WERI-Rb-1 (cell line): ENCODE data around the gene RNF114.

Experiments used
- DNase-seq: peaks from one replicate; pipeline ENCODE4 v3.0.0-alpha.2; 2020
- H3K27ac ChIP-seq: fragments of 250-450 bp; sonication (Bioruptor Pico); 2 replicates; pipeline ENCODE4 v1.5.1; 2020; ENCODE audit warnings: mild to moderate bottlenecking, moderate library complexity
- H3K27me3 ChIP-seq: fragments of 250-450 bp; sonication (Bioruptor Pico); 2 replicates; pipeline ENCODE4 v1.5.1; 2021; ENCODE audit warnings: mild to moderate bottlenecking, low read depth, moderate library complexity; ENCODE audit not compliant: insufficient read depth, severe bottlenecking
- H3K36me3 ChIP-seq: fragments of 250-450 bp; sonication (Bioruptor Pico); 2 replicates; pipeline ENCODE4 v1.5.1; 2020; ENCODE audit warnings: mild to moderate bottlenecking, moderate library complexity
- H3K4me3 ChIP-seq: 2 replicates; pipeline ENCODE4 v1.5.1; 2011; ENCODE audit warnings: low read depth, mild to moderate bottlenecking, control low read depth, low read length
- H3K9me3 ChIP-seq: fragments of 250-450 bp; sonication (Bioruptor Pico); 2 replicates; pipeline ENCODE4 v1.5.1; 2021; ENCODE audit warnings: mild to moderate bottlenecking, moderate library complexity; ENCODE audit not compliant: severe bottlenecking
- TF ChIP-seq, protein P1 (sequence below): IDR thresholded peaks from 2 replicates; pipeline ENCODE4 v1.5.1; 2011; ENCODE audit warnings: low read depth, mild to moderate bottlenecking, control low read depth, inconsistent platforms, low read length

The RNF114 gene

DNA sequence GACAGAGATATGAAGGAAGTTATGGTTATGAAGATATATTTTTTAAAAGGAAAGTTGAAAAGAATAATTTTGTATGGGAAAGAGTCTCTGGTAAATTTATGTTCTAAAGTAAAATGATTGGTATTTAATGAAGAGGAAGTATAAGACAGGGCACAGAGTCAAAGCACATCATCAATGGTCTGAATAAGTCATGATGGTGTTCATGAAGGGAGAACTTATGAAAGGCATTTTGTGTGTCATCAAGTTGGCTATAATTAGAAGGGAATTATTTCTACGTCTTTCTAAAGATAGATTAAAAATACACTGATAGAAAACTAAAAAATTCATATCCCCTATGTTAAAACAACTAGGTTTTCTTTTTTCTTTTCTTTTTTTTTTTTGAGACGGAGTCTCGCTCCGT lies 25.2 kb downstream of the RNF114 start:
- Histone ChIP-seq H3K27ac (no peak overlapping the region), H3K4me3 (no peak overlapping the region), H3K9me3 (no peaks in the 10 kb centered on the region), H3K36me3 (peaks cover 4% of the 10 kb centered on the region), H3K27me3 (no peaks in the 10 kb centered on the region)
- DNase-seq: no peak
- TF ChIP-seq, protein P1, sequence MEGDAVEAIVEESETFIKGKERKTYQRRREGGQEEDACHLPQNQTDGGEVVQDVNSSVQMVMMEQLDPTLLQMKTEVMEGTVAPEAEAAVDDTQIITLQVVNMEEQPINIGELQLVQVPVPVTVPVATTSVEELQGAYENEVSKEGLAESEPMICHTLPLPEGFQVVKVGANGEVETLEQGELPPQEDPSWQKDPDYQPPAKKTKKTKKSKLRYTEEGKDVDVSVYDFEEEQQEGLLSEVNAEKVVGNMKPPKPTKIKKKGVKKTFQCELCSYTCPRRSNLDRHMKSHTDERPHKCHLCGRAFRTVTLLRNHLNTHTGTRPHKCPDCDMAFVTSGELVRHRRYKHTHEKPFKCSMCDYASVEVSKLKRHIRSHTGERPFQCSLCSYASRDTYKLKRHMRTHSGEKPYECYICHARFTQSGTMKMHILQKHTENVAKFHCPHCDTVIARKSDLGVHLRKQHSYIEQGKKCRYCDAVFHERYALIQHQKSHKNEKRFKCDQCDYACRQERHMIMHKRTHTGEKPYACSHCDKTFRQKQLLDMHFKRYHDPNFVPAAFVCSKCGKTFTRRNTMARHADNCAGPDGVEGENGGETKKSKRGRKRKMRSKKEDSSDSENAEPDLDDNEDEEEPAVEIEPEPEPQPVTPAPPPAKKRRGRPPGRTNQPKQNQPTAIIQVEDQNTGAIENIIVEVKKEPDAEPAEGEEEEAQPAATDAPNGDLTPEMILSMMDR: no peak

DNA sequence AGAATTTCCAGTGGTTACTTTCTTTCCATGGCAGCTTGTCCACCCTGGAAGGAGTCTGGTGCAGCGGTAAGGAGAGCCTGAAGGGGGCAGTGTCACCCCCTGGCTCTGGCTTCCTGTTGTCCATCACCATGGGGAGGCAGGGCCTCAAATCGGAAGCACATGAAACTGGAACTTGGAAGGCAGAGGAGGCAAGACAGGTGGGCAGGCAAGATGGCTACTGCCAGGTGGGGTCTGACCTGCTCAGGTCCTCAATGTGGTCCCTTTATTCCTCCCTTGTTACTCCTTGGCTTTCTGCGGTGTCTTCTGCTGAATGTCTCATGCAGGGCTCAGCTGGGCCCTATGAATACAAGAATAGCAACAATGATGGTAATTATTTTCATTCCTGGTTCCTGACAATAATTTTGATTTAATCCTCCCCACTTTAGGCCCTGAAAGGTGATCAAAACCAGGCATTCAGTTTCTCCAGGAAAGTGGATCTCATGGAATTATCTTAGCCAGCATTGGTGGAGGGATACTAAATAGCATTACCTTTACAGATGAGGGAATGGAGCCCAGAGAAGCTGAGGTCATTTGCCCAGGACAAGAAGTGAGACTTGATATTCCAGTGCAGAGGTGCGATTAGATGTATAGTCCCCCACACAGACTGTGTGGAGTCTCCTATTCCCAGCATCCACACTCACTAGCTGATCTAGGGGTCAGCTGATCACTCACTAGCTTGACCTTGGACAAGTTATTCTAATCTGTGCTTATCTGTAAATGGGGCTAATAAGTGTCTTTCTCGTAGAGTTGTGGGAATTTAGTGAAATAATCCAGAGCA lies 29.0 kb downstream of the RNF114 start:
- no peak overlapping the region for H3K27ac ChIP-seq
- no peaks in the 10 kb centered on the region for H3K27me3 ChIP-seq
- peak; percentile 77 for DNase-seq
- TF ChIP-seq, protein P1: peak; percentile 92
- no peaks in the 10 kb centered on the region for H3K36me3 ChIP-seq
- H3K9me3 ChIP-seq: no peaks in the 10 kb centered on the region
- H3K4me3 ChIP-seq: no peak overlapping the region

DNA sequence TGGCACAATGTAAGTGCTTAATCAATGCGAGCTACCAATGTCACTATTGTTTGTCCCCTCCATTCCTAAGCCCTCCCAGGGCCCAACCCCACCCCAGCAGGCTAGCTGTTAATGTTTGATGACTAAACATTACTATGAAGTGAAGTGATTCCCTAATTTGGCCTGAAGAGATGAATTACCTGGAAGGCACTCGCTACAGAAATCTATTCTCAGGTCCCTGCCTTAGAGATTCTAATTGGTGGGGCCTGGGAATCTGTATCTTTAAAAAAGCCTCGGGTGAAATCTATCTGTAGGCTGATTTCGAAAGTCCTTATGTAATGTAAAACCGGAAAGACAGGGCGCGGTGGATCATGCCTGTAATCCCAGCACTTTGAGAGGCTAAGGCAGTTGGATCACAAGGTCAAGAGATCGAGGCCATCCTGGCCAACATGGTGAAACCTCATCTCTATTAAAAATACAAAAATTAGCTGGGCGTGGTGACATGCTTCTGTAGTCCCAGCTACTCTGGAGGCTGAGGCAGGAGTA lies 29.6 kb downstream of the RNF114 start:
- TF ChIP-seq, protein P1: no peak
- no peak for DNase-seq
- Histone ChIP-seq H3K9me3 (no peaks in the 10 kb centered on the region), H3K27me3 (no peaks in the 10 kb centered on the region), H3K36me3 (no peaks in the 10 kb centered on the region), H3K27ac (no peak overlapping the region), H3K4me3 (no peak overlapping the region)

DNA sequence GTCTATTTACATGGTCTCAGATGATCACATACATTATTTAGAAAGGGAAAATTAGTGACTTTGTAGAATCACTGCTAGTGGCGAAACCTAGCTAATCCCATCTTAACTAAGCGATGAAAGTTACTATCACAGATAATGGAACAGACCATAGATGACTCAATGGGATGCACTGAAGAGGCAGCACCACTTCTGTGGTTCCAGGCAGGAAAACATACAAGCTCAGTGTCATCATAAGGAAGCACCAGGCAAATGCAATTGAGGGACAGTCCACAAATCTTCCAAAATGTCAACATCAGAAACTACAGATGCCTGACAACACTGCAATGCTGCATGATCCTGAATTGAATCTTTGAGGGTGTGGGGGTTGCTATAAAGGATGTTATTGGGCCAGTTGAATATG lies 30.7 kb downstream of the RNF114 start:
- H3K9me3 ChIP-seq: no peaks in the 10 kb centered on the region
- no peaks in the 10 kb centered on the region for H3K27me3 ChIP-seq
- TF ChIP-seq, protein P1: no peak
- H3K36me3 ChIP-seq: no peaks in the 10 kb centered on the region
- no peak overlapping the region for H3K4me3 ChIP-seq
- no peak for DNase-seq
- H3K27ac ChIP-seq: no peak overlapping the region

DNA sequence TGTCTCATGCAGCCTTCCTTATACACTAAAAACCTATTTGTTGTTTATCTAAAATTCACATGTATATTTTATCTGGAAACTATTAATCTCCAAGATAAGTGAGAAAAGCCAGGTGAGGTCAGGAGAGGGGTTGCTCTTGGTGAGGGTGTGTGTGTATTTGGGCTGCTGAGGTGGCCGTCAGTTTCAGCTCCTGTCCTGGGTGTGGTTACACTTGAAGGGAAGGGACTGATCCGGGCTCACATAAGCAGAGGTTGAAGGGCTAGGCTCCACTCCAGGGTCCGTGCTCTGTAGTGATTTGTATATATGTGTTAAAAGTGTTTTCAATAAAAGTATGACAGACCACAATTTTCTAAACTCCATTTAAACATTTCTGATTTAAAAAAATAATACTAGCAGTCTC lies 33.0 kb downstream of the RNF114 start:
- DNase-seq: no peak
- H3K27me3 ChIP-seq: no peaks in the 10 kb centered on the region
- H3K27ac ChIP-seq: no peak overlapping the region
- TF ChIP-seq, protein P1: no peak
- H3K9me3 ChIP-seq: no peaks in the 10 kb centered on the region
- no peaks in the 10 kb centered on the region for H3K36me3 ChIP-seq
- no peak overlapping the region for H3K4me3 ChIP-seq
